Vagina (tissue), 2 donors: ENCODE data around the gene MAGEA8.
"Not testable (repeated sequence)": the region's sequence is repeated elsewhere in the genome, so short reads cannot be mapped to it uniquely, and the experiment has no call there.

Source experiments
- POLR2A ChIP-seq, 2 donors: fragments of 450-650 bp; IDR thresholded peaks; one replicate each; pipeline ENCODE4 v1.6.1; 2017; ENCODE audit warnings: antibody characterized with exemption in 2 of 2, mild to moderate bottlenecking in 2 of 2, moderate library complexity in 2 of 2
- POLR2AphosphoS5 ChIP-seq, 2 donors: sonication (generic); formaldehyde crosslinking; IDR thresholded peaks; one replicate each; pipeline ENCODE4 v1.9.0; 2017; ENCODE audit warnings: antibody characterized with exemption in 2 of 2, mild to moderate bottlenecking in 2 of 2, low read depth in 1 of 2; ENCODE audit not compliant: insufficient read depth in 1 of 2
- TF ChIP-seq, protein P1 (sequence below), 3 experiments: fragments of 450-650 bp in 2 of 3; fragments of 200-600 bp in 1 of 3; sonication (generic) in 1 of 3; IDR thresholded peaks; one replicate each; pipeline ENCODE4 v1.5.1; 2017 to 2019; ENCODE audit warnings: antibody characterized with exemption in 3 of 3, mild to moderate bottlenecking in 2 of 3, moderate library complexity in 2 of 3

DNA sequence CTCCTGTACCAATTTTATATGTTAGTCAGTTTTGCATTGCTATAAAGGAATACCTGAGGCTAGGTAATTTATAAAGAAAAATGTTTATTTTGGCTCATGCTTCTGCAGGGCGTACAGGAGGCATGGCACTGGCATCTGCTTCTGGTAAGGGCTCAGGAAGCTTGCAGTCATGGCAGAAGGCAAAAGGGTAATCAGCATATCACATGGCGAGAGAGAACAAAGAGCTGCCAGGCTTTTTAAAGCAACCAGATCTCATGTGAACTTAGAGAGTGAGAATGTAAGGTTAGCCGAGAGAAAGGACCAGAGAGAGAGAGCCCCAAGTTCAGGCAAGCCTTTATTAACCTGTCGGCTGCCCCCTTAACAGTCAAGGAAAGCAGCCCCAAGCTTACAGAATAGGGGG is 42.9 kb downstream of the MAGEA8 start:
- TF ChIP-seq POLR2AphosphoS5 (IDR thresholded peaks at IDR 0.05; ENCODE audit: insufficient read depth in 1 of 2, low read depth in 1 of 2); POLR2A (IDR thresholded peaks at IDR 0.05): not testable (repeated sequence)
- TF ChIP-seq, protein P1, sequence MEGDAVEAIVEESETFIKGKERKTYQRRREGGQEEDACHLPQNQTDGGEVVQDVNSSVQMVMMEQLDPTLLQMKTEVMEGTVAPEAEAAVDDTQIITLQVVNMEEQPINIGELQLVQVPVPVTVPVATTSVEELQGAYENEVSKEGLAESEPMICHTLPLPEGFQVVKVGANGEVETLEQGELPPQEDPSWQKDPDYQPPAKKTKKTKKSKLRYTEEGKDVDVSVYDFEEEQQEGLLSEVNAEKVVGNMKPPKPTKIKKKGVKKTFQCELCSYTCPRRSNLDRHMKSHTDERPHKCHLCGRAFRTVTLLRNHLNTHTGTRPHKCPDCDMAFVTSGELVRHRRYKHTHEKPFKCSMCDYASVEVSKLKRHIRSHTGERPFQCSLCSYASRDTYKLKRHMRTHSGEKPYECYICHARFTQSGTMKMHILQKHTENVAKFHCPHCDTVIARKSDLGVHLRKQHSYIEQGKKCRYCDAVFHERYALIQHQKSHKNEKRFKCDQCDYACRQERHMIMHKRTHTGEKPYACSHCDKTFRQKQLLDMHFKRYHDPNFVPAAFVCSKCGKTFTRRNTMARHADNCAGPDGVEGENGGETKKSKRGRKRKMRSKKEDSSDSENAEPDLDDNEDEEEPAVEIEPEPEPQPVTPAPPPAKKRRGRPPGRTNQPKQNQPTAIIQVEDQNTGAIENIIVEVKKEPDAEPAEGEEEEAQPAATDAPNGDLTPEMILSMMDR (IDR thresholded peaks at IDR 0.05) = not testable (repeated sequence)
